Fibroblast of gingiva (primary cell): ENCODE measurements around the gene RYR3.
A peak's percentile ranks its signal among the peaks of the same experiment; 100 is the strongest.
"Not testable (repeated sequence)": the region's sequence is repeated elsewhere in the genome, so short reads cannot be mapped to it uniquely, and the experiment has no call there.

Source experiments
- DNase-seq: peaks from one replicate; pipeline ENCODE4 v3.0.0-alpha.2; 2011; ENCODE audit warnings: low read depth

RYR3 gene

DNA sequence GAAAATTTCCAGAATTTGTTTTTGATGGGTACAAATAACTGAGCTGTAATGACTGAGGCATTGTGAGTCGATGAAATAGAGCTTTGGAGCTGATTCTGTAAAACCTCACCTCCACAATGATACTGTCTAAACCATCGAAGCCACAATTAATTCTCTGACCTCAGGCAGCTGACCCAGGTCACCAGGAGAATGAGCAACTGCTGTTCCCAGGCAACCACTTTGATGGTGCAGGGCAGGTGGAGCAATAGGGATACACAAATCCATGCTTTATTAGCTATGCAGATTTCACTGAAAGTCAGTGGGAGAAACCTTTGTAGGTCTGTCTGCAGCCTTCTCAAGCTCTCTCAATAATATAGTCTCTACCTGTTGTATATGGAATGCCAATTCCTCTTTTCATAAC, 204.4 kb downstream of the RYR3 start:
- no peak for DNase-seq

DNA sequence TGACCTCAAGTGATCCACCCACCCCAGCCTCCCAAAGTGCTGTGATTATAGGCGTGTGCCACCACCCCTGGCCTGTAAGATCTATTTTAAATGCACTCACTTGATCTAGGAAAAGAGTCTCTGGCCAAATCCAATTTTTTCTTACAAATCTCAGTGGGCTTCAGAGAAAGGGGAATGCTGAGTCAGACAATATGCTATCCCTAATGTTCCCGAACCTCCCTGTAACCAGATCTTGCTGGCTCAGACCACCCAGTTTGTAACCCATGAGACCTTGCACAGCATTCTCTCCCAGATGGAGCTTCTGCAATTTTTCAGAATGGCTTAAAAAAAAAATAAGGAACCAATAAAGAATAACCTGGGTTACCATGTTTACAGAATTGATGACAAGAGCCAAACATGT, 205.8 kb downstream of the RYR3 start:
- no peak for DNase-seq

DNA sequence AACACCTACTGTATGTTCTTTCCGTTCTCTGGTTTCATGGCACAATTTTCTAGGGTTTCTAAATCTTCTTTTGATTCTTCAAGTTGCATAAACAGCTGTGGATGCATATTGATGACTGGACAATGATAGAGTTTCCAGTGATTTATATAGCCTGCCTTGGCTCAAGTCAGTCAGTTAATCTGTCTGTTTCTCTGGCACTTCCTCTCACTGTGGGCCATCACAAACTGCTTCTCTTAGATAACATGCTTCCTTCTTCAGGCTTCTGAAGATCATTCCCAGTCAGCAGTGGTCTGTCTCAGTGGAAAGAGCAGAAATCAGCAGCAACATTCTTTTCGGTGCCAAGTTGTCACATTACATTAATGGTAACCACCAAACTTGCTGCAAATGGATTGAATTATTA, 207.2 kb downstream of the RYR3 start:
- DNase-seq: no peak

GRCh38 chr15:33518421-33518820, 207.7 kb downstream of the RYR3 start:
- DNase-seq: no peak

- DNase-seq: no peak
Observed at GRCh38 chr15:33524274-33524673, 213.5 kb downstream of the RYR3 start.

DNA sequence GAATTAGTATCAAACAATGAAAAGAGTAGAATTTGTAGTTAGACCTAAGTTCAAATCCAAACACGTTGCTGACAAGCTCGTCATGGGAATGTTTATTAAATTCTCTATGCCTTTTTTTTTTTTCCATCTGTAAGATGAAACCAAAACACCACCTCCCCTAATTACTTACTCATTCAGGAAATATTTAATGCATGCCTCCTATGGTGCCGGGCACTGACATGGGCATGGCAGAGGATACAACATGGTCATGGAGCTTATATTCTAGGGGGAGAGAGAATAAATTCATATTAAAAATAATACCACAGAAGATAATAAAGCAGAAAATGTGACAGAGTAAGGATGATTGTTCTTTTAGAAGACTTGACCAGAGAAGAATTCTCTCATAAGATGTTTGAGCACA, 215.8 kb downstream of the RYR3 start:
- no peak for DNase-seq

- no peak for DNase-seq
Observed at GRCh38 chr15:33533197-33533596, 222.4 kb downstream of the RYR3 start.

- no peak for DNase-seq
Observed at GRCh38 chr15:33534642-33535041, 223.9 kb downstream of the RYR3 start.

GRCh38 chr15:33535135-33535534, 224.4 kb downstream of the RYR3 start:
- DNase-seq: no peak

GRCh38 chr15:33539825-33540573, 229.2 kb downstream of the RYR3 start:
- DNase-seq: no peak

- no peak for DNase-seq
Observed at GRCh38 chr15:33543957-33544356, 233.2 kb downstream of the RYR3 start.

DNA sequence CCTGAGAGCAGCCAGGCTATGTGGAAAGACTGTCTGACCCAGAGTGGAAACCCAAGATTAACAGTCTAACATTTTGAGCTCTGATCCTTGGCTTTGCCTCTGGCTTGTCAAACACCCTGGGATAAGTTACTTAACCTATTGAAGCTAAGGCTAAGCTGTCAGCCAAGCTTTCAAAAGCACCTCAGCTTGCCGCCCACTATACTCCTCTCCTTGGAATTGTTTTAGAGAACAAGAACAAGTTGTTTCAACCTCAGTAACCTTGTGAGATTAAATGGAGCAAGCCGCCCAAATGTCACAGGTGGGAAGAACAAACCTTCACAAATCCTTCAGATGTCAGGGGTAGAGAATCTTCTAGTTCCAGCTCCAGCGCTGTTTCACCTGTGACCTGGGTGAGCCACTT, 235.1 kb downstream of the RYR3 start:
- DNase-seq: no peak

DNA sequence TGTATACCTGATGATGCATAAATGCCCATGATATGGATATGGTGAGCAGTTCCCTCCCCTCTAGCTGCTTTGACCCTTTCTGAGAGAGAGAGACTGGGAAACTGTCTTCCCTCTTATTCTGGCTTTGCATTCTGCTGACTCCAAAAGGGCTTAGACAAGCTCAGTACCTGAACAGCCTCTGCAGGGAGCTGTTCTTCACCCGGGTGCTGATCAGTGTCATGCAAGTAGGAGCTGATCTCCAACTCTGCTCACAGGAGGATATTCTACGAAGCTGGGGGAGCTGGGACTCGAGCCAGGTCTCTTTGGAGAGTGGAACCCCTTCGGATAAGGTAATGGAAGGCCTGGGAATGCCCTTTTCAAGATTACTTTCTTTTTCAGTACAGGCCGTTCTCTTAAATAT, 237.1 kb downstream of the RYR3 start:
- peak; percentile 2 for DNase-seq

- no peak for DNase-seq
Observed at GRCh38 chr15:33551860-33552259, 241.1 kb downstream of the RYR3 start.

DNA sequence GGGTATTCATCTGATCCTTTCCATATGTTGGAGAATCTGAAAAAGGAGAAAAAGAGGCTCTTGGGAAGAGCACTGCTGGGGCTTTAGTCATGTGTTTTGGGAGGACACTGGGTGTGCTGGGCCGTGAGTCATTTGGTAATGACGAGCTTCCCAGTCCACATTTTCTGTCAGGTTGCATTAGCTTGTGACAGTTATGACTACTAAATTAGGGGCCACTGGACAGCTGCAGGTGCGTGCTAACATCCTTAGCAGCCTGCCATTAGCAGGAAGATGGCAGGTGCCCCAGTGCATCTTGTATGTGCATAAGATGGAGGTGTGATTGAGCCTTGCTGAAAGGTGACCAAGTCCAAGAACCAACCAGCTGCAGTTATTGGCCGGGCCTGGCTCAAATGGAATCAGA, 242.4 kb downstream of the RYR3 start:
- DNase-seq: no peak

GRCh38 chr15:33559207-33559890, 248.6 kb downstream of the RYR3 start:
- DNase-seq: no peak

DNA sequence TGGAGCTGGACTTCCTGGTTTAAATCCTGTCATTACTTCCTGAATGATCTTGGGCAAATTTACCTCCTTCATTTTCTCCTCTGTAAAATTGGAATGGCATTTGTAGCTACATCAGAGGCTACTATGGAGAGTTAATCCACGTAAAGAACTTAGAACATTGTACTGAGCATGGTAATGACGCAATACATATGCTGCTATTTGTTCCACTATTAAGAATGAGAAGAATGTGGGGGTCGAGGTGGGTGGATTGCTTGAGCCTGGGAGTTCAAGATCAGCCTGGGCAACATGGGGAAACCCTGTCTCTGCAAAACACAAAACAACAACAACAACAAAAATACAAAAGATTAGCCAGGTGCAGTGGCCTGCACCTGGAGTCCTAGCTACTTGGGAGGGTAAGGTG, 250.6 kb downstream of the RYR3 start:
- no peak for DNase-seq

DNA sequence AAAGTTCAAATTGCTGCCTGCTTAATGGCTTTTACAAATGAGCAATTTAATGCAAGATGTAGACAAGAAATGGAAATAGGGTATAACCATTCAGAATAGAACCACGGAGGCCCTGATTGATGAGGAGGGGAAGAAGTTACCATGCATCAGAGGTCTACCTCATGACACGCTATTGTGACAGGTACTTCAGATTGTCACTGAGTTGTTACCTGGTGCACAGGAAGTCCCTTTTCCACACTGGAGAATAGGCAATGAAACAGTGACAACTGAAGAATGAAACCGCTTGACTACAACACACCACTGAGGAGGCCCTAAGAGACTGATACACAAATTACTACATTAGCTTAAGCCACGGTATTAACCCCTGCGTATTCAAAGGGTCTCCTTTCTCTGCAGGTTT, 251.2 kb downstream of the RYR3 start:
- no peak for DNase-seq

- DNase-seq: peak; percentile 58
Observed at GRCh38 chr15:33565094-33565493, 254.3 kb downstream of the RYR3 start.

GRCh38 chr15:33567652-33568051, 256.9 kb downstream of the RYR3 start:
- DNase-seq: no peak

GRCh38 chr15:33569036-33569435, 258.3 kb downstream of the RYR3 start:
- DNase-seq: no peak

- not testable (repeated sequence) for DNase-seq
Observed at GRCh38 chr15:33577911-33578310, 267.1 kb downstream of the RYR3 start.

DNA sequence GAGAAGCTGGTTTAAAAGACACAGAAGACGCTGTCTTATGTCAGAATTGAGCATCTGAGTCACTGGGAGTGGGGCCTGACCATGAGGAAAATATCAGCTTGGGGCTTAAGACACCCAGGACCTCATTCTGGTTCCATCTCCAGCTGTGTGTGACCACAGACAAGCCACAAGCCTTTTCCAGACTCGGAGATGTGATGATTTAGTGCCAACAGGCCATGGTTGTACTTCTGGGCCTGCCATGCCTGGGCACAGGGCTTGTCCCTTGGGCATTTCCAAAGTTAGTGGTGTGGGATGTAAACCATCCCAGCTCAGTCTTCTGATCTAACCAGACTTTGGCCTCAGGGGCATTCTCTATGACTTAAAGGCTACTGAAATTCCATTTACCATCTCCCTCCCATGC, 269.8 kb downstream of the RYR3 start:
- peak; percentile 38 for DNase-seq

GRCh38 chr15:33581032-33581431, 270.3 kb downstream of the RYR3 start:
- DNase-seq: peak; percentile 54
